ENCODE measurements around the gene ZSCAN10.
"Not testable (repeated sequence)": the region's sequence is repeated elsewhere in the genome, so short reads cannot be mapped to it uniquely, and the experiment has no call there.

Gene ZSCAN10

DNA sequence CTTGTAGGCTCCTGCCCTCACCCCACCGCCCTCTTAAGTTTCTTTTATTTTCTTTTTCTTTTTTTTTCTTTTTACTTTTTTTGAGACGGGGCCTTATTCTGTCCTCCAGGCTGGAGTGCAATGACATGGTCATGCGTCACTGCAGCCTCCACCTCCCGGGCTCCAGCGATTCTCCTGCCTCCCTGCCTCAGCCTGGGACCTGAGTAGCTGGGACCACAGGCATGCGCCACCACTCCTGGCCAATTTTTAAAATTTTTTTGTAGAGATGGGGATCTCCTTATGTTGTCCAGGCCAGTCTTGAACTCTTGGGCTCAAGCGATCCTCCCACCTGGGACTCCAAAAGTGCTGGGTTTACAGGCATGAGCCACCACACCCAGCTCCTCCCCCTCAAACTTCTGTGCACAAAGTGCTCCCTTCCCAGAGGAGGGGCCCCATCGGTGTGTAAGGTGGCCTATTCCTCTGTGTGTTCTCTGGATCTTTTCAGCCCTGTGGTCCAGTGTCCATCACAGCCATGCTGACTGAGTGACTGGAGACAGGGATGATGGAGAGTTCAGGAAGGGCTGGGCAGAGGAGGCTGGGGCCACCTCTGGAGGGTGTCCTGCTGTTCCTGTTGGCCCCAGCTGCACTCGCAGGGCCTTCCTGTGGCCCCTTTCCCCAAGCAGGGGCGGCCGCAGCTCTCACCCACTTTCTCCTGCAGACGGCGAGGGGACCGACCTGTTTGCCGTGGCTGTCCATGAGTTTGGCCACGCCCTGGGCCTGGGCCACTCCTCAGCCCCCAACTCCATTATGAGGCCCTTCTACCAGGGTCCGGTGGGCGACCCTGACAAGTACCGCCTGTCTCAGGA lies 42.5 kb downstream of the ZSCAN10 start:
- POLR2A ChIA-PET (ENCODE audit: low non-redundant PET), result interaction anchor here (0.9 kb wide), 1 partner anchor 9 kb away, joined by 3 read pairs; no protein-coding TSS in a partner anchor
- CTCF ChIA-PET, result interaction anchor here (0.7 kb wide), 1 partner anchor 25 kb away, joined by 4 read pairs; no protein-coding TSS in a partner anchor
- DNase-seq (ENCODE audit: low spot score), result no peak
- no peak overlapping the region for H3K27ac ChIP-seq
- TF ChIP-seq, protein P1, sequence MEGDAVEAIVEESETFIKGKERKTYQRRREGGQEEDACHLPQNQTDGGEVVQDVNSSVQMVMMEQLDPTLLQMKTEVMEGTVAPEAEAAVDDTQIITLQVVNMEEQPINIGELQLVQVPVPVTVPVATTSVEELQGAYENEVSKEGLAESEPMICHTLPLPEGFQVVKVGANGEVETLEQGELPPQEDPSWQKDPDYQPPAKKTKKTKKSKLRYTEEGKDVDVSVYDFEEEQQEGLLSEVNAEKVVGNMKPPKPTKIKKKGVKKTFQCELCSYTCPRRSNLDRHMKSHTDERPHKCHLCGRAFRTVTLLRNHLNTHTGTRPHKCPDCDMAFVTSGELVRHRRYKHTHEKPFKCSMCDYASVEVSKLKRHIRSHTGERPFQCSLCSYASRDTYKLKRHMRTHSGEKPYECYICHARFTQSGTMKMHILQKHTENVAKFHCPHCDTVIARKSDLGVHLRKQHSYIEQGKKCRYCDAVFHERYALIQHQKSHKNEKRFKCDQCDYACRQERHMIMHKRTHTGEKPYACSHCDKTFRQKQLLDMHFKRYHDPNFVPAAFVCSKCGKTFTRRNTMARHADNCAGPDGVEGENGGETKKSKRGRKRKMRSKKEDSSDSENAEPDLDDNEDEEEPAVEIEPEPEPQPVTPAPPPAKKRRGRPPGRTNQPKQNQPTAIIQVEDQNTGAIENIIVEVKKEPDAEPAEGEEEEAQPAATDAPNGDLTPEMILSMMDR (conservative IDR thresholded peaks at IDR 0.05; ENCODE audit: low read depth), result no peak

DNA sequence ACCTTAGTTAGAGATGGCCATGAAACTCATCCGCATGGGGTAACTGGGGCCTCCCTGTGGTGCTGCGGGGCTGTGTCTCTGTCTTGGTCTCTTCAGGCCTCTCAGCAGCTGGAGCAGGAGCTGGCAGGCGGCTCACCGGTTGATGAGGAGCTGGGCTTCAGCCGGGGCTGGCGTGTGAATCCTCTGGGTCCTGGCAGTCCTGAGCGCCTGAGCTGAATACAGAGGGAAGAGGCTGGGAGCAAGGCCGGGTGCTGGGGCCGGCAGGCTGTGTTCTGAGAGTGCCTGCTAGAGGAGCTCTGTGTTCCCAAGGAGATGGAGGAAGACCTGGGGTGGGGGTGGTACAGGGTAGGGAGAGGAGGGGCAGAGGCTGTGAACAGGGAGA lies 43.4 kb downstream of the ZSCAN10 start:
- H3K27ac ChIP-seq; DNase-seq (ENCODE audit: low spot score); CTCF ChIA-PET; POLR2A ChIA-PET (ENCODE audit: low non-redundant PET): not testable (repeated sequence)

DNA sequence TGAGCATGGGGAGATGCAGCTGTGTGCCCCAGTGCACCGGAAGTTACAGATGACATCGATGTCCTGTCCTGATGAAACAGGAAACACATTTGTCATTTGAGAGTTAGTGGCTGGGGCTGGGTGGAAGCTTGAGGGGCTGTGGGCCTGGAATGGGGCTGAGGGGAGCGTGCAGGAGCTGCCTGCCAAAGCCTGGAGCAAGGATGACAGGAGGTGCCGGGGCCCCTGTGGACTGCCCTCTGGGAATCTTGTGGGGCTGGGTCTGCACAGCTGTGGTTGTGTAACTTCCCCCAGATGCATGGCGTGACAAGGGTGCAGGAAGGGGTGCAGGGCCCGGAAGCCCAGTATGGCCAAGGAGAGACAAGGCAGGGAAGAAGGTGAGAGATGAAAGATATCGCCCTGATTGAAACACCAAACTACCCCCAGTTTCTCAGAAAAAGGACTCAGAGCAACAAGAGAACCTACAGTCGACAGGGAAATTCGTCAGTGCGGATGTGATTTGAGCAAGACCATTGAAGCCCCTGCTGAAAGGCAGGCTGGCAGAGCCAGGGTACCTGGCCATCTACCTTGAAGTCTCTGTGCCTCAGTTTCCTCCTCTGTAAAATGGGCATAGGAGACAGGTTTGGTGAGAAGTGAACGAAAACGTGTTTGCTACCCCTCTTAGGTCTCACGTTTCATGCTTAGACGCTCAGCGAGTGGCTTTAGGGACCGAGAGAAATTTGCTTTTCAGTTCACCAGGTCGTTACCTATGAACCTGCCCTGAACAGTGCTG lies 43.9 kb downstream of the ZSCAN10 start:
- POLR2A ChIA-PET (ENCODE audit: low non-redundant PET), result no interaction called here
- CTCF ChIA-PET, result no interaction called here
- TF ChIP-seq, protein P1 (conservative IDR thresholded peaks at IDR 0.05; ENCODE audit: low read depth), result no peak
- no peak overlapping the region for H3K27ac ChIP-seq
- no peak for DNase-seq (ENCODE audit: low spot score)

DNA sequence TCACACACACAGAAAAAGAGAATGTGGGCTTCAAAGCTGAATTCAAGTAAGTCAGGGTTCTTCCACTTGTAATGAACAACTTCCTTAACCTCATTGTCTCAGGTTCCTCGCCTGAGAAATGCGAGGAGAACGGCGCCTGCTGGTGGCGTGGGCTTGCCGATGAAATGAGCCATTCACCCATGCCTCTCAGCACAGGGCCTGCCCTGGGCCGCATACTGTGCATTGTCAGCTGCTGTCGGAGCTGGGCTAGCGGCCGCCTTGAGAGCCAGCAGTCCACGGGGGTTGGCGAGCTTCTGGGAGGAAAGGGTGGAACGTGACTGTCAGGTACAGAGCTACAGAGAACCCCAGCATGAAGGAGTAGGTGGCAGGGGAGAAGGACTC lies 45.8 kb downstream of the ZSCAN10 start:
- POLR2A ChIA-PET (ENCODE audit: low non-redundant PET); DNase-seq (ENCODE audit: low spot score); CTCF ChIA-PET: not testable (repeated sequence)

DNA sequence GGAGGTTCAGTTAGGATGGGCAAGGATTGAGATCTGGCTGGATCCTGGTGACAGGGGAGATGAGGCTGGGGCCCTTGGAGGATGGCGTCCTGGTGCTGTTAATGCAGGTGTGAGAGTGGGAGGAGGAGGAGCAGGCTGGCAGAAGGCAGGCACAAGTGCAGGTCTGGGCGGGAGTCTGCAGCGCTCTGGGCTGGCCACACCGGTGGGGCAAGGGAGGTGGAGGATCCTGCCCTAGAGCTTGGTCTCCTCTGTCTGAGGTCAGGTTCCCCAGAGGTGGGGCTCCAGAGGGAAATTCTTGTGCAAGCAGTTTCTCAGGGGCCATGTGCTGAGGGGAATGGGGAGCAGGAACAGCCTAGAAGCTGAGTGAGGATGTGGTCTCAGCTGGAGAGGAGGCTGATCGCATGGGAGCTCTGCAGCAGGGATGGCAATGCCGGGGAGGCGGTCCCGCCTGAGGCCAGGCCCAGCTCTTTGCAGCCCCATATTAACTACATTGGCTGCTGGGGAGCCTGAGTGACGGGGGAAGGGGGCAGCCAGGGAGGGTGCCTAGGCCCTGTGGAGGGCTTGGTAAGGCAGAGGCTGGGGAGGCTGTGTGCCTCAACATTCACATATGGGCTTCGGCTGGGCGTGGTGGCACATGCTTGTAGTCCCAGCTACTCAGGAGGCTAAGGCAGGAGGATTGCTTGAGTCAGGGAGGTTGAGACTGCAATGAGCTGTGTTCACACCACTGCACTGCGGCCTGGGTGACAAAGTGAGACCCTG lies 46.3 kb downstream of the ZSCAN10 start:
- CTCF ChIA-PET; H3K27ac ChIP-seq; POLR2A ChIA-PET (ENCODE audit: low non-redundant PET); DNase-seq (ENCODE audit: low spot score): not testable (repeated sequence)

More for the DNA sequence above, 45.8 kb downstream of the ZSCAN10 start:
- not testable (repeated sequence) for H3K27ac ChIP-seq

DNA sequence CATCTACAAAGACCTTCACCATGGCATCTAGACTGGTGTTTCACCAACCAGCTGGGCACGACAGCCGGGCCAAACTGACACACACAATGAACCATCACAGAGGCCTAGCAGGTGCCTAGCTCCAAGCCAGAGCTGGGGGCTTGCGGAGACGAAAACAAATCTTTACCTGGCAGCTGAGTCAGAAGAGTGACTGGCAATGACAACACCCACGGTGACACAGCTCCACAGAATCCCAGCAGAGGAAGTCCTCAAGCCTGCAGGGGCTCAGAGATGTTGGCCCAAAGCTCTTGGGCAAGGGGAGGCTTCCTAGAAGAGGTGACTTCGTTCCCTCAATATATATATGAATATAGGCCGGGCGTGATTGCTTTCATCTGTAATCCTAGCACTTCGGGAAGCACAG lies 47.6 kb downstream of the ZSCAN10 start:
- ChIA-PET CTCF (interaction anchor here (0.7 to 1.2 kb wide), 3 partner anchors 8 to 69 kb away, joined by 3 to 5 read pairs (median 3); no protein-coding TSS in a partner anchor), POLR2A (ENCODE audit: low non-redundant PET) (no interaction called here)
- TF ChIP-seq, protein P1 (conservative IDR thresholded peaks at IDR 0.05; ENCODE audit: low read depth), result no peak
- DNase-seq (ENCODE audit: low spot score), result no peak
- no peak overlapping the region for H3K27ac ChIP-seq

DNA sequence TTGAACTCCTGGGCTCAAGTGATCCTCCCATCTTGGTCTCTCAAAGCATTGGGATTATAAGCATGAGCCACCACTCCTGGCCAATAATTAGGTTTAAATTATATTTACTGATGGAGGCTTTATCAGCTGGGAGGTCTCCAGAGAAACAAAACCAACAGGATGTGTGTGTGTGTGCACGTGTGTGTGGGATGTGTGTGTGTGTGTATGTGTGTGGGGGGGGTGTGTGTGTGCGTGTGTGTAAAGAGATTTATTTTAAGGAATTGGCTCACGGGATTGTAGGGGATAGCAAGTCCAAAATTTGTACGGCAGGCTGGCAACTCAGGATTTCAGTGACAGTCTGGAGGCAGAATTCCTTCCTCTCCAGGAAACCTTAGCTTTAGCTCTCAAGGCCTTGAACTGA lies 48.1 kb downstream of the ZSCAN10 start:
- no peak overlapping the region for H3K27ac ChIP-seq
- ChIA-PET CTCF (interaction anchor here (0.6 to 1.2 kb wide), 4 partner anchors 9 to 120 kb away, joined by 3 to 5 read pairs (median 4); no protein-coding TSS in a partner anchor), POLR2A (ENCODE audit: low non-redundant PET) (no interaction called here)
- TF ChIP-seq, protein P1 (conservative IDR thresholded peaks at IDR 0.05; ENCODE audit: low read depth), result no peak
- no peak for DNase-seq (ENCODE audit: low spot score)
